ENCODE data around the gene RAB9A. TPM values are rescaled to one million over a fixed set of nuclear protein-coding genes. Genes with fewer than 3 reads are reported as not detected.
"Not testable (repeated sequence)": the region's sequence is repeated elsewhere in the genome, so short reads cannot be mapped to it uniquely, and the experiment has no call there.

RAB9A gene
- polyA plus RNA-seq, 2 donors: 23.8 to 24.7 TPM

GRCh38 chrX:13730523-13730922 lies 41.6 kb downstream of the RAB9A start:
- H3K27ac ChIP-seq (ENCODE audit: low read depth in 2 of 2, low read length in 1 of 2); H3K27me3 ChIP-seq (ENCODE audit: control insufficient read depth in 1 of 2, insufficient read depth in 2 of 2, low read length in 2 of 2); H3K9me3 ChIP-seq (ENCODE audit: control insufficient read depth in 2 of 2, insufficient read depth in 1 of 2, low read depth in 1 of 2, low read length in 1 of 2); H3K36me3 ChIP-seq (ENCODE audit: control insufficient read depth in 2 of 2, insufficient read depth in 2 of 2, low read length in 1 of 2); H3K4me3 ChIP-seq (ENCODE audit: low read depth in 1 of 2, low read length in 2 of 2); H3K4me1 ChIP-seq (ENCODE audit: control insufficient read depth in 2 of 2, insufficient read depth in 2 of 2, low read length in 1 of 2): not testable (repeated sequence)
- WGBS, 2 donors: 82 to 86% methylated on average over 1 of the region's 1 CpG

- no peaks in the 10 kb centered on the region for H3K27me3 ChIP-seq (ENCODE audit: control insufficient read depth in 1 of 2, insufficient read depth in 2 of 2, low read length in 2 of 2)
- H3K36me3 ChIP-seq (ENCODE audit: control insufficient read depth in 2 of 2, insufficient read depth in 2 of 2, low read length in 1 of 2): no peaks in the 10 kb centered on the region
- no peaks in the 10 kb centered on the region for H3K4me1 ChIP-seq (ENCODE audit: control insufficient read depth in 2 of 2, insufficient read depth in 2 of 2, low read length in 1 of 2)
- no peaks in the 10 kb centered on the region for H3K9me3 ChIP-seq (ENCODE audit: control insufficient read depth in 2 of 2, insufficient read depth in 1 of 2, low read depth in 1 of 2, low read length in 1 of 2)
- H3K27ac ChIP-seq (ENCODE audit: low read depth in 2 of 2, low read length in 1 of 2): no peak overlapping the region
- H3K4me3 ChIP-seq (ENCODE audit: low read depth in 1 of 2, low read length in 2 of 2): no peak overlapping the region
- 59 to 65% methylated on average over 7 of the region's 7 CpGs for WGBS, 2 donors
These were observed 43.5 kb downstream of the RAB9A start for GRCh38 chrX:13732246-13733067.

- WGBS, 2 donors: 6 to 35% methylated on average over 4 of the region's 4 CpGs
- Histone ChIP-seq H3K27ac (ENCODE audit: low read depth in 2 of 2, low read length in 1 of 2) (no peak overlapping the region), H3K4me3 (ENCODE audit: low read depth in 1 of 2, low read length in 2 of 2) (peak overlapping the region in 1 of 2 donors; percentile 88), H3K36me3 (ENCODE audit: control insufficient read depth in 2 of 2, insufficient read depth in 2 of 2, low read length in 1 of 2) (no peaks in the 10 kb centered on the region), H3K27me3 (ENCODE audit: control insufficient read depth in 1 of 2, insufficient read depth in 2 of 2, low read length in 2 of 2) (no peaks in the 10 kb centered on the region), H3K9me3 (ENCODE audit: control insufficient read depth in 2 of 2, insufficient read depth in 1 of 2, low read depth in 1 of 2, low read length in 1 of 2) (no peaks in the 10 kb centered on the region), H3K4me1 (ENCODE audit: control insufficient read depth in 2 of 2, insufficient read depth in 2 of 2, low read length in 1 of 2) (no peaks in the 10 kb centered on the region)
These were observed 44.6 kb downstream of the RAB9A start for GRCh38 chrX:13733506-13733905.

DNA sequence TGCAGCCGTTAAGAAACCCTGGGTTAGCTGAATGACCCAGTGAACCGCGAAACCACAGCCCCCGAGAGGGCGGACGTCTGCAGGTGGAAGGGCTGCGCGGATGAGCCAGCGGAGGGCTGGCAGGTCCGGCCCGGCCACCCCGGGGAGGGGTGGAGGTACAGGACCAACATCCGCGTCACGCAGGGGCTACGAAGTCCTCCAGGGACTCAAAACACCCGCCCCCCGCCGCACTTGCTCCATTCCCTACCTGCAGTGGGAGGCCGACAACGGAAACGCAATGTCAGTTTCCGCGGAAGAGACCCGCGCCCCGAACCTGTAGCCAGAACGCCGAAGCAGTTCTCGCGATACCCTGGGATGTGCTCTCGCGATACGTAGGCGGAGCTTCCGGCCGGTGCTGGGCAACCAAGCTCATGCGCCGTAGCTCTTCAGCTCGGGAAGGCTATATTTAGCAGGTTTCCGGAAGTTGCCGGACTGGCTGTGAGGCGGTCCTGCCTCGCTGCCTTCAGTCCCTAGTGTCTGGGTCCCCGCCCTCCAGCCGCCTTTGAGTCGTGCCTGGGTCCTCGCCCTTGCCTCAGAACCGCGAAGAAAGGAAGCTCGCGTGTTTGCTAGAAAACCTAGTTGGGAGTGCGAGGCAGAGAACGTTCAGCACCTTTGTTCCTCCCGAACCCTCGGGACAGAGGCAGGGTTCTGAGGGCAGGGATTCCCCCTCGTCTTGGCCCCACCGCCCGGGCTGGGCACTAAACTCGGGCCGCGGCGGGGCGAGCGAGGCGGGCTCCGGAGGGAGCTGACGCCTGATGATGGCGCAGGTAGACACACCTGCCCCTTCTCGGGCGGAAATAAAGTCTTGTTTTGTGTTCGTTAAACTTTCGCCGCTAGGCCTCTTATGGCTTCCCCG lies 45.6 kb downstream of the RAB9A start, which contains the start of the genes OFD1 and TRAPPC2:
Gene OFD1 (plus strand): TSS at position 471 of the 895 bp plus-strand sequence. CDS start 324 bp downstream, at position 795.
Gene TRAPPC2 (minus strand): TSS at position 343 of the 895 bp plus-strand sequence. CDS start 14,657 bp downstream, outside the sequence.
- WGBS, 2 donors: 1% methylated on average over 71 to 75 of the region's 75 CpGs
- H3K4me1 ChIP-seq (ENCODE audit: control insufficient read depth in 2 of 2, insufficient read depth in 2 of 2, low read length in 1 of 2): no peaks in the 10 kb centered on the region
- peak within 1 kb of the TSS; percentile 77 to 88 for H3K4me3 ChIP-seq (ENCODE audit: low read depth in 1 of 2, low read length in 2 of 2)
- H3K9me3 ChIP-seq (ENCODE audit: control insufficient read depth in 2 of 2, insufficient read depth in 1 of 2, low read depth in 1 of 2, low read length in 1 of 2): no peaks in the 10 kb centered on the region
- H3K27ac ChIP-seq (ENCODE audit: low read depth in 2 of 2, low read length in 1 of 2): peak within 1 kb of the TSS; percentile 96 to 98
- H3K27me3 ChIP-seq (ENCODE audit: control insufficient read depth in 1 of 2, insufficient read depth in 2 of 2, low read length in 2 of 2): no peaks in the 10 kb centered on the region
- H3K36me3 ChIP-seq (ENCODE audit: control insufficient read depth in 2 of 2, insufficient read depth in 2 of 2, low read length in 1 of 2): no peaks in the 10 kb centered on the region

GRCh38 chrX:13741695-13742094 lies 52.8 kb downstream of the RAB9A start:
- H3K27ac ChIP-seq (ENCODE audit: low read depth in 2 of 2, low read length in 1 of 2): no peak overlapping the region
- WGBS, 2 donors: 77 to 79% methylated on average over 6 of the region's 6 CpGs

GRCh38 chrX:13742397-13743176 lies 53.7 kb downstream of the RAB9A start:
- Histone ChIP-seq H3K27ac (ENCODE audit: low read depth in 2 of 2, low read length in 1 of 2) (no peak overlapping the region), H3K4me3 (ENCODE audit: low read depth in 1 of 2, low read length in 2 of 2) (no peak overlapping the region), H3K36me3 (ENCODE audit: control insufficient read depth in 2 of 2, insufficient read depth in 2 of 2, low read length in 1 of 2) (peaks cover 1 to 2% of the 10 kb centered on the region in 2 donors), H3K4me1 (ENCODE audit: control insufficient read depth in 2 of 2, insufficient read depth in 2 of 2, low read length in 1 of 2) (no peaks in the 10 kb centered on the region), H3K9me3 (ENCODE audit: control insufficient read depth in 2 of 2, insufficient read depth in 1 of 2, low read depth in 1 of 2, low read length in 1 of 2) (no peaks in the 10 kb centered on the region), H3K27me3 (ENCODE audit: control insufficient read depth in 1 of 2, insufficient read depth in 2 of 2, low read length in 2 of 2) (no peaks in the 10 kb centered on the region)
- WGBS, 2 donors: 73 to 75% methylated on average over 13 of the region's 13 CpGs

More at GRCh38 chrX:13741695-13742094, 52.8 kb downstream of the RAB9A start:
- no peaks in the 10 kb centered on the region for H3K4me1 ChIP-seq (ENCODE audit: control insufficient read depth in 2 of 2, insufficient read depth in 2 of 2, low read length in 1 of 2)
- no peaks in the 10 kb centered on the region for H3K9me3 ChIP-seq (ENCODE audit: control insufficient read depth in 2 of 2, insufficient read depth in 1 of 2, low read depth in 1 of 2, low read length in 1 of 2)
- peaks cover 0 to 2% of the 10 kb centered on the region in 2 donors for H3K36me3 ChIP-seq (ENCODE audit: control insufficient read depth in 2 of 2, insufficient read depth in 2 of 2, low read length in 1 of 2)
- H3K4me3 ChIP-seq (ENCODE audit: low read depth in 1 of 2, low read length in 2 of 2): no peak overlapping the region
- H3K27me3 ChIP-seq (ENCODE audit: control insufficient read depth in 1 of 2, insufficient read depth in 2 of 2, low read length in 2 of 2): no peaks in the 10 kb centered on the region

GRCh38 chrX:13747836-13748235 lies 58.9 kb downstream of the RAB9A start:
- Histone ChIP-seq H3K4me1 (ENCODE audit: control insufficient read depth in 2 of 2, insufficient read depth in 2 of 2, low read length in 1 of 2) (no peaks in the 10 kb centered on the region), H3K4me3 (ENCODE audit: low read depth in 1 of 2, low read length in 2 of 2) (no peak overlapping the region), H3K27me3 (ENCODE audit: control insufficient read depth in 1 of 2, insufficient read depth in 2 of 2, low read length in 2 of 2) (no peaks in the 10 kb centered on the region), H3K27ac (ENCODE audit: low read depth in 2 of 2, low read length in 1 of 2) (peak overlapping the region in 1 of 2 donors; percentile 31), H3K9me3 (ENCODE audit: control insufficient read depth in 2 of 2, insufficient read depth in 1 of 2, low read depth in 1 of 2, low read length in 1 of 2) (no peaks in the 10 kb centered on the region), H3K36me3 (ENCODE audit: control insufficient read depth in 2 of 2, insufficient read depth in 2 of 2, low read length in 1 of 2) (peaks cover 1 to 2% of the 10 kb centered on the region in 2 donors)
- WGBS, 2 donors: 22 to 58% methylated on average over 2 of the region's 2 CpGs

DNA sequence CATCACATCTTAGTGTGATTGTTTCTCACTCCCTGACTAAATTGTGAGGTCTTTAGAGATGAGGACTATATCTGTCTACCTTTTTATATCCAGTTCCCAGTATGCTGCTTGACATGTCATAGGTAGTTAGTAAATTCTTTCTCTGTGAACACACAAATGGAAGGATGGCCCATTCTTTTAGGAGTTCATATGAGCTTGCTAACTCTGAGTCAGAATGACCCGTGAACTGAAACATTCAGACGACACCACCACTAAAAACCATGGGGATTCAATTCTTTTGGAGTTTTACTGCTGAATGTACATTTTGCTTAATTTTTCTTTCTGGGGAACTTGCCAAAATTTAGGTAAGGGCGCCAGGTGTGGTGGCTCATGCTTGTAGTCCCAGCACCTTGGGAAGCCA lies 59.6 kb downstream of the RAB9A start:
- Histone ChIP-seq H3K4me1 (ENCODE audit: control insufficient read depth in 2 of 2, insufficient read depth in 2 of 2, low read length in 1 of 2) (no peaks in the 10 kb centered on the region), H3K36me3 (ENCODE audit: control insufficient read depth in 2 of 2, insufficient read depth in 2 of 2, low read length in 1 of 2) (peaks cover 1 to 2% of the 10 kb centered on the region in 2 donors)
- 92 to 94% methylated on average over 3 of the region's 3 CpGs for WGBS, 2 donors

DNA sequence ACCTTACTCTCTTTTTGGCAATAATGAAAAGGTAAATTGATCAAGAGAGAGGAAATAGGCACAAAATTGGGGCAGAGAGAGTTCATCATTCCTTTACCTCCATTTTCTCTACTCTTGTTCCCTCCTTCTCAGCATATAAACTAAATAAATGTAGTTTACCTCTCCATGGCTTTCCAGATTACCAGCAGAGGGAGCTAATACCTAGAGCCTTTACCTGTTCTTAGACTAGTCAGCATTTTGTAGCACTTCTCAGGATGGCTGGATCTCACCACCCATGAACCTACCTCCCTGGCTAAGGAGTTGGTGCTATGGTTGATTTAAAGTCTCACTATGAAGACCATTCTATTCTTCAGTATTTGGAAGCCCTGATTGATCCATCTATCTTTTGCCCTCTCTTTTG lies 61.3 kb downstream of the RAB9A start:
- peaks cover 1 to 2% of the 10 kb centered on the region in 2 donors for H3K36me3 ChIP-seq (ENCODE audit: control insufficient read depth in 2 of 2, insufficient read depth in 2 of 2, low read length in 1 of 2)

More for the DNA sequence above, 59.6 kb downstream of the RAB9A start:
- H3K27ac ChIP-seq (ENCODE audit: low read depth in 2 of 2, low read length in 1 of 2): no peak overlapping the region
- no peaks in the 10 kb centered on the region for H3K9me3 ChIP-seq (ENCODE audit: control insufficient read depth in 2 of 2, insufficient read depth in 1 of 2, low read depth in 1 of 2, low read length in 1 of 2)
- H3K4me3 ChIP-seq (ENCODE audit: low read depth in 1 of 2, low read length in 2 of 2): no peak overlapping the region
- H3K27me3 ChIP-seq (ENCODE audit: control insufficient read depth in 1 of 2, insufficient read depth in 2 of 2, low read length in 2 of 2): no peaks in the 10 kb centered on the region

More for the DNA sequence above, 61.3 kb downstream of the RAB9A start:
- no peaks in the 10 kb centered on the region for H3K4me1 ChIP-seq (ENCODE audit: control insufficient read depth in 2 of 2, insufficient read depth in 2 of 2, low read length in 1 of 2)
- no peaks in the 10 kb centered on the region for H3K27me3 ChIP-seq (ENCODE audit: control insufficient read depth in 1 of 2, insufficient read depth in 2 of 2, low read length in 2 of 2)
- H3K27ac ChIP-seq (ENCODE audit: low read depth in 2 of 2, low read length in 1 of 2): no peak overlapping the region
- H3K9me3 ChIP-seq (ENCODE audit: control insufficient read depth in 2 of 2, insufficient read depth in 1 of 2, low read depth in 1 of 2, low read length in 1 of 2): no peaks in the 10 kb centered on the region
- no peak overlapping the region for H3K4me3 ChIP-seq (ENCODE audit: low read depth in 1 of 2, low read length in 2 of 2)
